Tibial nerve (tissue), 4 donors: ENCODE measurements around the gene LAMC2. TPM values are rescaled to one million over a fixed set of nuclear protein-coding genes. Genes with fewer than 3 reads are reported as not detected.

Source experiments
- DNase-seq, 2 donors: peaks; one replicate each; pipeline ENCODE4 v3.0.0-alpha.2; 2019; ENCODE audit warnings: low spot score in 2 of 2
- H3K27ac ChIP-seq, 4 donors: fragments of 200-600 bp; sonication (generic) in 3 of 4; one replicate each; pipeline ENCODE4 v1.5.1; 2017 to 2019; ENCODE audit warnings: mild to moderate bottlenecking in 1 of 4
- H3K27me3 ChIP-seq, 2 donors: fragments of 200-600 bp; sonication (generic) in 1 of 2; one replicate each; pipeline versions ENCODE4 v1.5.1 to v1.6.0; 2017 to 2019
- H3K36me3 ChIP-seq, 3 donors: fragments of 200-600 bp; sonication (generic); one replicate each; pipeline ENCODE4 v1.5.1; 2018 to 2019
- H3K4me1 ChIP-seq, 4 donors: fragments of 200-600 bp; sonication (generic) in 3 of 4; one replicate each; pipeline ENCODE4 v1.5.1; 2017 to 2019
- H3K4me3 ChIP-seq, 4 donors: fragments of 200-600 bp; sonication (generic) in 3 of 4; one replicate each; pipeline ENCODE4 v1.5.1; 2017 to 2019; ENCODE audit warnings: mild to moderate bottlenecking in 1 of 4, moderate library complexity in 1 of 4
- H3K9me3 ChIP-seq, 4 donors: fragments of 200-600 bp; sonication (generic) in 3 of 4; one replicate each; pipeline ENCODE4 v1.5.1; 2017 to 2019
- EP300 ChIP-seq, 2 donors: sonication (generic); formaldehyde crosslinking; IDR thresholded peaks; one replicate each; pipeline ENCODE4 v1.6.1; 2017; ENCODE audit warnings: antibody characterized with exemption in 2 of 2, mild to moderate bottlenecking in 1 of 2
- POLR2A ChIP-seq, 2 donors: fragments of 450-650 bp; IDR thresholded peaks; one replicate each; pipeline ENCODE4 v1.6.1; 2017; ENCODE audit warnings: antibody characterized with exemption in 2 of 2, mild to moderate bottlenecking in 2 of 2, moderate library complexity in 2 of 2
- WGBS, 2 donors: methylation state at CpG; one replicate each; pipeline ENCODE4 v1.1.5; 2018; 5-methylcytosine and 5-hydroxymethylcytosine counted together
- total RNA-seq, 4 donors: library from RNA; depleted of rRNA; stranded (reverse); fragments of >200 nt; gene quantifications; one replicate each; pipeline ENCODE4 v1.1.0, GENCODE V29; 2016
- TF ChIP-seq, protein P1 (sequence below), 5 experiments: fragments of 200-600 bp in 3 of 5; fragments of 450-650 bp in 2 of 5; sonication (generic) in 3 of 5; IDR thresholded peaks; one replicate each; pipeline ENCODE4 v1.5.1; 2016 to 2019; ENCODE audit warnings: antibody characterized with exemption in 5 of 5, mild to moderate bottlenecking in 3 of 5, moderate library complexity in 2 of 5

LAMC2 gene
- total RNA-seq, 4 donors from 2014 or later: 4.5 to 11.9 (median 8.1) TPM

- Histone ChIP-seq H3K27me3 (no peaks in the 10 kb centered on the region), H3K9me3 (no peaks in the 10 kb centered on the region), H3K4me1 (peaks cover 0 to 63% (median 28%) of the 10 kb centered on the region in 4 donors), H3K27ac (peak overlapping the region in 2 of 4 donors; percentile 72 to 86), H3K4me3 (no peak overlapping the region), H3K36me3 (no peaks in the 10 kb centered on the region)
- 48 to 50% methylated on average over 6 to 7 of the region's 7 CpGs for WGBS, 2 donors
- no peak for DNase-seq
- TF ChIP-seq EP300 (IDR thresholded peaks at IDR 0.05) (no peak), POLR2A (IDR thresholded peaks at IDR 0.05) (no peak)
- TF ChIP-seq, protein P1, sequence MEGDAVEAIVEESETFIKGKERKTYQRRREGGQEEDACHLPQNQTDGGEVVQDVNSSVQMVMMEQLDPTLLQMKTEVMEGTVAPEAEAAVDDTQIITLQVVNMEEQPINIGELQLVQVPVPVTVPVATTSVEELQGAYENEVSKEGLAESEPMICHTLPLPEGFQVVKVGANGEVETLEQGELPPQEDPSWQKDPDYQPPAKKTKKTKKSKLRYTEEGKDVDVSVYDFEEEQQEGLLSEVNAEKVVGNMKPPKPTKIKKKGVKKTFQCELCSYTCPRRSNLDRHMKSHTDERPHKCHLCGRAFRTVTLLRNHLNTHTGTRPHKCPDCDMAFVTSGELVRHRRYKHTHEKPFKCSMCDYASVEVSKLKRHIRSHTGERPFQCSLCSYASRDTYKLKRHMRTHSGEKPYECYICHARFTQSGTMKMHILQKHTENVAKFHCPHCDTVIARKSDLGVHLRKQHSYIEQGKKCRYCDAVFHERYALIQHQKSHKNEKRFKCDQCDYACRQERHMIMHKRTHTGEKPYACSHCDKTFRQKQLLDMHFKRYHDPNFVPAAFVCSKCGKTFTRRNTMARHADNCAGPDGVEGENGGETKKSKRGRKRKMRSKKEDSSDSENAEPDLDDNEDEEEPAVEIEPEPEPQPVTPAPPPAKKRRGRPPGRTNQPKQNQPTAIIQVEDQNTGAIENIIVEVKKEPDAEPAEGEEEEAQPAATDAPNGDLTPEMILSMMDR (IDR thresholded peaks at IDR 0.05): no peak
These were observed 92.0 kb downstream of the LAMC2 start for GRCh38 chr1:183277821-183278738.

GRCh38 chr1:183278739-183279591, 92.9 kb downstream of the LAMC2 start:
- peak overlapping the region in 2 of 4 donors; percentile 72 to 86 for H3K27ac ChIP-seq
- peaks cover 0 to 66% (median 28%) of the 10 kb centered on the region in 4 donors for H3K4me1 ChIP-seq
- DNase-seq: no peak
- H3K9me3 ChIP-seq: no peaks in the 10 kb centered on the region
- WGBS, 2 donors: 56 to 57% methylated on average over 10 to 12 of the region's 12 CpGs
- H3K27me3 ChIP-seq: no peaks in the 10 kb centered on the region
- TF ChIP-seq EP300 (IDR thresholded peaks at IDR 0.05) (no peak), POLR2A (IDR thresholded peaks at IDR 0.05) (no peak)
- TF ChIP-seq, protein P1 (IDR thresholded peaks at IDR 0.05): no peak
- no peak overlapping the region for H3K4me3 ChIP-seq
- no peaks in the 10 kb centered on the region for H3K36me3 ChIP-seq

DNA sequence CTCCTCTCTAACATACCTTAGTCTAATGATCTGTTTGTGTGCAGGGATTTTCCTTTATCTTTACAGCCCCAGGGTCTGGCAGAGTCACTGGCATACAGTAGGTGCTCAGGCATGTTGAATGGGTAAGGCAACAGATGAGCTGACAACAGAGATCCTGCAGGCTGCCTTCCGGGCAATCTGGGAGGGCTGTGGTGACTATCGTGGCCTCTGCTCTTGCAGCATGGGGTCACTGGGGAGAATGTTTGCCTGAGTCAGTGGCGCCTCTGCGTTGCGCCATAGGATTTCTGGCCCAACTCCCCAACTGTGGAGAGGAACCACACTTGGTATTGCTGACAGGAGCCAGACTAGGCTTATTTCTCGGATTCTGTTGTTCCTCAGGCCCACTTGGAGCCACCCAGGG, 93.8 kb downstream of the LAMC2 start:
- H3K27ac ChIP-seq: peak overlapping the region in 2 of 4 donors; percentile 72 to 86

GRCh38 chr1:183281039-183281438, 95.0 kb downstream of the LAMC2 start:
- no peaks in the 10 kb centered on the region for H3K9me3 ChIP-seq
- TF ChIP-seq EP300 (IDR thresholded peaks at IDR 0.05) (peak in 1 of 2 donors; percentile 81), POLR2A (IDR thresholded peaks at IDR 0.05) (no peak)
- peak; percentile 67 to 72 for DNase-seq
- H3K4me3 ChIP-seq: no peak overlapping the region
- peak overlapping the region in 3 of 4 donors; percentile 9 to 86 (median 74) for H3K27ac ChIP-seq
- 92 to 95% methylated on average over 2 of the region's 2 CpGs for WGBS, 2 donors
- peaks cover 0 to 62% (median 28%) of the 10 kb centered on the region in 4 donors for H3K4me1 ChIP-seq
- no peaks in the 10 kb centered on the region for H3K36me3 ChIP-seq
- H3K27me3 ChIP-seq: no peaks in the 10 kb centered on the region

More for the DNA sequence above, 93.8 kb downstream of the LAMC2 start:
- Histone ChIP-seq H3K36me3 (no peaks in the 10 kb centered on the region), H3K9me3 (no peaks in the 10 kb centered on the region), H3K4me3 (no peak overlapping the region), H3K4me1 (peaks cover 0 to 62% (median 28%) of the 10 kb centered on the region in 4 donors), H3K27me3 (no peaks in the 10 kb centered on the region)
- DNase-seq: no peak
- 89 to 94% methylated on average over 6 of the region's 6 CpGs for WGBS, 2 donors
- TF ChIP-seq POLR2A (IDR thresholded peaks at IDR 0.05) (no peak), EP300 (IDR thresholded peaks at IDR 0.05) (peak in 1 of 2 donors; percentile 41)
- TF ChIP-seq, protein P1 (IDR thresholded peaks at IDR 0.05): no peak

DNA sequence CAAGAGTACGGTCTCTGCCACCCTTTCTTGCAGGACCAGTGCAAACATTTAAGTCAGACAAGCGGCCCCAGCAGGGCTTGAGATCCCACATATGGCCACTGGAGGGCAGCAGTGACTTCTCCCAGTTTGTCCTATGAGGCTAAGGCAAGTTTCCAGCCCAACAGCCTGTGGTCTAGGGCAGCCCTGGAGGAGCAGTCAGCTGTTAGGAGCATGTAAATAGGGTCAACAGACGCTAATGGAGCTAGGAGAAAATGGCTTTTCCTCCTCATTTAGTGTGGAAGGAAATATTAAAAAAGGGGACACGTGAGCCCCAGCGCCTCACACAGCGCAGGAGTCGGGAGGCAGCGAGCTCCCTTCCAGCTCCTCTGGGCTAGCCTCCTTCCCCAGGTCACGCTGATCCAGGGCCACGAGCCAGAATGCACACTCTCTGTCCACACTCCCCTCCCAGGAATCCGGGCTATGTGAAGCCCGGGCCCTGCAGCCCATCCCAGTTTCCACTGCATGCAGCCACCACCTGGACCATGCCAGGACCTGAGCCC, 95.6 kb downstream of the LAMC2 start:
- H3K9me3 ChIP-seq: no peaks in the 10 kb centered on the region
- H3K27me3 ChIP-seq: no peaks in the 10 kb centered on the region
- whole genome bisulfite sequencing, 2 donors: 21 to 27% methylated on average over 12 of the region's 12 CpGs
- H3K36me3 ChIP-seq: no peaks in the 10 kb centered on the region
- peak overlapping the region in 3 of 4 donors; percentile 6 to 86 (median 74) for H3K27ac ChIP-seq
- H3K4me3 ChIP-seq: no peak overlapping the region
- H3K4me1 ChIP-seq: peaks cover 0 to 65% (median 28%) of the 10 kb centered on the region in 4 donors
- peak; percentile 91 to 98 for DNase-seq
- TF ChIP-seq, protein P1 (IDR thresholded peaks at IDR 0.05): peak; percentile 87 to 93 (median 90)
- peak in 1 of 2 donors; percentile 37 for TF ChIP-seq EP300 (IDR thresholded peaks at IDR 0.05)
- TF ChIP-seq POLR2A (IDR thresholded peaks at IDR 0.05): no peak
